OCI-LY7 (cell line): Measurements from ENCODE around the gene ENO1.
"Not testable (repeated sequence)": the region's sequence is repeated elsewhere in the genome, so short reads cannot be mapped to it uniquely, and the experiment has no call there.

Experiments
- EZH2phosphoT487 ChIP-seq: fragments of 200-600 bp; sonication (generic); IDR thresholded peaks from 2 replicates; pipeline ENCODE4 v1.6.1; 2018; ENCODE audit warnings: low read depth, borderline replicate concordance, mild to moderate bottlenecking, mixed run types, antibody characterized with exemption, low read length, moderate library complexity, mixed read lengths
- TF ChIP-seq, protein P1 (sequence below): fragments of 200-600 bp; sonication (generic); conservative IDR thresholded peaks from 2 replicates; pipeline ENCODE4 v1.5.1; 2014; ENCODE audit warnings: mild to moderate bottlenecking, antibody characterized with exemption, low read length, moderate library complexity, mixed read lengths

DNA sequence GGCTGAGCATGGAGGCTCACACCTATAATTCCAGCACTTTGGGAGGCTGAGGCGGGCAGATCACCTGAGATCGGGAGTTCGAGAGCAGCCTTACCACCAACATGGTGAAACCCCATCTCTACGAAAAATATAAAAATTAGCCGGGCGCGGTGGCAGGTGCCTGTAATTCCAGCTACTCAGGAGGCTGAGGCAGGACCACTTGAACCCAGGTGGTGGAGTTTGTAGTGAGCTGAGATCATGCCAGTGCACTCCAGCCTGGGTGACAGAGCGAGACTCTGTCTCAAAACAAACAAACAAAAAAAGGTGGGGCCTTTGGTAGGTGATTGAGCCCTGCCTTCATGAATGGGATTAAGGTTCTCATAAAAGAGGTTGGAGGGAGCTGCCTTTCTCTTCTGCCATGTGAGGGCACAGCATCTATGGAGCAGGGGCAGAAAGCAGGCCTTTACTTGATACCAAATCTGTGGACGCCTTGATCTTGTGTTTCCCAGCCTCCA is 7.6 kb upstream of the ENO1 start:
- TF ChIP-seq, protein P1, sequence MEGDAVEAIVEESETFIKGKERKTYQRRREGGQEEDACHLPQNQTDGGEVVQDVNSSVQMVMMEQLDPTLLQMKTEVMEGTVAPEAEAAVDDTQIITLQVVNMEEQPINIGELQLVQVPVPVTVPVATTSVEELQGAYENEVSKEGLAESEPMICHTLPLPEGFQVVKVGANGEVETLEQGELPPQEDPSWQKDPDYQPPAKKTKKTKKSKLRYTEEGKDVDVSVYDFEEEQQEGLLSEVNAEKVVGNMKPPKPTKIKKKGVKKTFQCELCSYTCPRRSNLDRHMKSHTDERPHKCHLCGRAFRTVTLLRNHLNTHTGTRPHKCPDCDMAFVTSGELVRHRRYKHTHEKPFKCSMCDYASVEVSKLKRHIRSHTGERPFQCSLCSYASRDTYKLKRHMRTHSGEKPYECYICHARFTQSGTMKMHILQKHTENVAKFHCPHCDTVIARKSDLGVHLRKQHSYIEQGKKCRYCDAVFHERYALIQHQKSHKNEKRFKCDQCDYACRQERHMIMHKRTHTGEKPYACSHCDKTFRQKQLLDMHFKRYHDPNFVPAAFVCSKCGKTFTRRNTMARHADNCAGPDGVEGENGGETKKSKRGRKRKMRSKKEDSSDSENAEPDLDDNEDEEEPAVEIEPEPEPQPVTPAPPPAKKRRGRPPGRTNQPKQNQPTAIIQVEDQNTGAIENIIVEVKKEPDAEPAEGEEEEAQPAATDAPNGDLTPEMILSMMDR = not testable (repeated sequence)
- TF ChIP-seq EZH2phosphoT487 = not testable (repeated sequence)
